OCI-LY3 (cell line): ENCODE data around the gene ERH.

Source experiments
- H2AFZ ChIP-seq: fragments of 200-600, 300-600 bp; shearing (Covaris generic); 2 replicates; pipeline ENCODE4 v1.6.0; 2014; ENCODE audit warnings: antibody characterized with exemption, low read depth, low read length
- H3K27ac ChIP-seq: fragments of 200-600, 300-600 bp; sonication (generic); 2 replicates; pipeline ENCODE4 v1.5.1; 2014; ENCODE audit warnings: mild to moderate bottlenecking, low read length, moderate library complexity, mixed read lengths
- H3K27me3 ChIP-seq: fragments of 200-600, 300-600 bp; sonication (generic); 2 replicates; pipeline ENCODE4 v1.6.1; 2014; ENCODE audit warnings: low read depth, low read length, mixed read lengths
- H3K36me3 ChIP-seq: fragments of 200-600, 300-600 bp; sonication (generic); replicated peaks from 2 replicates; pipeline ENCODE3; 2014; ENCODE audit warnings: low read depth, low read length, mixed read lengths
- H3K4me1 ChIP-seq: fragments of 300-600, 200-600 bp; sonication (generic); 2 replicates; pipeline ENCODE4 v1.6.1; 2014; ENCODE audit warnings: low read length, mixed read lengths
- H3K4me2 ChIP-seq: fragments of 200-600, 300-600 bp; sonication (generic); 2 replicates; pipeline ENCODE4 v1.6.1; 2014; ENCODE audit warnings: low read length, mixed read lengths
- H3K4me3 ChIP-seq: fragments of 300-600, 200-600 bp; sonication (generic); 2 replicates; pipeline ENCODE4 v1.5.1; 2014; ENCODE audit warnings: antibody characterized with exemption, mild to moderate bottlenecking, low read length, moderate library complexity
- H3K79me2 ChIP-seq: fragments of 300-600, 200-600 bp; shearing (Covaris generic); 2 replicates; pipeline ENCODE4 v1.6.1; 2014; ENCODE audit warnings: mild to moderate bottlenecking, low read length, mixed read lengths
- H3K9ac ChIP-seq: fragments of 300-600, 200-600 bp; shearing (Covaris generic); 2 replicates; pipeline ENCODE4 v1.6.0; 2014; ENCODE audit warnings: mild to moderate bottlenecking, low read length, moderate library complexity
- H3K9me3 ChIP-seq: fragments of 200-600, 300-600 bp; shearing (Covaris generic); 2 replicates; pipeline ENCODE4 v1.6.1; 2014; ENCODE audit warnings: low read length, mixed read lengths; ENCODE audit not compliant: insufficient read depth
- H4K20me1 ChIP-seq: fragments of 200-600, 300-600 bp; sonication (generic); 2 replicates; pipeline ENCODE4 v1.6.1; 2016; ENCODE audit warnings: low read length, mixed read lengths; ENCODE audit not compliant: insufficient read depth
- CTCF ChIP-seq: fragments of 200-600, 300-600 bp; sonication (generic); IDR thresholded peaks from 2 replicates; pipeline ENCODE4 v1.5.1; 2014; ENCODE audit warnings: antibody characterized with exemption, low read length, low read depth
- EZH2phosphoT487 ChIP-seq: fragments of 200-600 bp; shearing (Covaris generic); IDR thresholded peaks from 2 replicates; pipeline ENCODE4 v1.6.1; 2018; ENCODE audit warnings: antibody characterized with exemption, mixed run types, low read depth

ERH gene

GRCh38 chr14:69404478-69404877 lies 6.4 kb upstream of the ERH start:
- no peak overlapping the region for H2AFZ ChIP-seq
- TF ChIP-seq EZH2phosphoT487 = no peak
- TF ChIP-seq CTCF = no peak
- no peaks in the 10 kb centered on the region for H3K27me3 ChIP-seq
- H3K9me3 ChIP-seq = no peaks in the 10 kb centered on the region
- peaks cover 21% of the 10 kb centered on the region for H3K4me1 ChIP-seq
- no peak overlapping the region for H3K9ac ChIP-seq
- no peak overlapping the region for H3K4me3 ChIP-seq
- H4K20me1 ChIP-seq = peaks cover 27% of the 10 kb centered on the region; the same call in 1 of the 2 replicates
- H3K4me2 ChIP-seq = no peak overlapping the region
- peaks cover 91% of the 10 kb centered on the region for H3K79me2 ChIP-seq
- H3K27ac ChIP-seq = no peak overlapping the region
- peaks cover 14% of the 10 kb centered on the region for H3K36me3 ChIP-seq

GRCh38 chr14:69401841-69402240 lies 3.7 kb upstream of the ERH start:
- no peak for TF ChIP-seq CTCF
- TF ChIP-seq EZH2phosphoT487 = no peak
- H2AFZ ChIP-seq = no peak overlapping the region
- no peaks in the 10 kb centered on the region for H3K9me3 ChIP-seq
- peaks cover 24% of the 10 kb centered on the region for H3K4me1 ChIP-seq
- peaks cover 20% of the 10 kb centered on the region for H3K36me3 ChIP-seq
- no peaks in the 10 kb centered on the region for H3K27me3 ChIP-seq
- no peak overlapping the region for H3K9ac ChIP-seq
- H4K20me1 ChIP-seq = peaks cover 28% of the 10 kb centered on the region; the same call in 1 of the 2 replicates
- peaks cover 93% of the 10 kb centered on the region for H3K79me2 ChIP-seq
- peak overlapping the region; percentile 97 for H3K4me2 ChIP-seq
- H3K4me3 ChIP-seq = no peak overlapping the region
- H3K27ac ChIP-seq = no peak overlapping the region

GRCh38 chr14:69400154-69400553 lies 2.1 kb upstream of the ERH start:
- Histone ChIP-seq H2AFZ (no peak overlapping the region), H3K4me1 (peaks cover 40% of the 10 kb centered on the region), H3K9me3 (no peaks in the 10 kb centered on the region), H3K27me3 (no peaks in the 10 kb centered on the region), H4K20me1 (peaks cover 26% of the 10 kb centered on the region), H3K27ac (no peak overlapping the region), H3K36me3 (peaks cover 35% of the 10 kb centered on the region), H3K4me2 (peak overlapping the region; percentile 97), H3K79me2 (peaks cover 97% of the 10 kb centered on the region), H3K4me3 (peak overlapping the region; percentile 94), H3K9ac (peak overlapping the region; percentile 97)
- TF ChIP-seq CTCF = no peak
- no peak for TF ChIP-seq EZH2phosphoT487

GRCh38 chr14:69399750-69400149 lies 1.7 kb upstream of the ERH start:
- Histone ChIP-seq H3K9me3 (no peaks in the 10 kb centered on the region), H3K4me1 (peaks cover 44% of the 10 kb centered on the region), H3K36me3 (peaks cover 36% of the 10 kb centered on the region), H2AFZ (no peak overlapping the region), H3K27me3 (no peaks in the 10 kb centered on the region), H4K20me1 (peaks cover 26% of the 10 kb centered on the region), H3K27ac (no peak overlapping the region), H3K79me2 (peaks cover 97% of the 10 kb centered on the region), H3K4me2 (peak overlapping the region; percentile 97), H3K9ac (peak overlapping the region; percentile 97), H3K4me3 (peak overlapping the region; percentile 94)
- TF ChIP-seq EZH2phosphoT487 (no peak), CTCF (no peak)
